ENCODE results near the gene AKIRIN2.
"Not testable (repeated sequence)": the region's sequence is repeated elsewhere in the genome, so short reads cannot be mapped to it uniquely, and the experiment has no call there.

Gene AKIRIN2

GRCh38 chr6:87687893-87688292 is 14.1 kb downstream of the AKIRIN2 start:
- not testable (repeated sequence) for DNase-seq (ENCODE audit: low read depth)

GRCh38 chr6:87687296-87687695 is 14.7 kb downstream of the AKIRIN2 start:
- DNase-seq (ENCODE audit: low read depth) = no peak

- DNase-seq (ENCODE audit: low read depth) = not testable (repeated sequence)
Observed at GRCh38 chr6:87686636-87687205, 15.3 kb downstream of the AKIRIN2 start.

- DNase-seq (ENCODE audit: low read depth) = no peak
Observed at GRCh38 chr6:87684895-87685654, 17.0 kb downstream of the AKIRIN2 start.

- no peak for DNase-seq (ENCODE audit: low read depth)
Observed at GRCh38 chr6:87683890-87684289, 18.1 kb downstream of the AKIRIN2 start.

- DNase-seq (ENCODE audit: low read depth) = no peak
Observed at GRCh38 chr6:87682310-87682709, 19.7 kb downstream of the AKIRIN2 start.

- no peak for DNase-seq (ENCODE audit: low read depth)
Observed at GRCh38 chr6:87675004-87675681, 26.9 kb downstream of the AKIRIN2 start.

GRCh38 chr6:87674290-87674689 is 27.7 kb downstream of the AKIRIN2 start:
- no peak for DNase-seq (ENCODE audit: low read depth)

GRCh38 chr6:87673237-87673636 is 28.8 kb downstream of the AKIRIN2 start:
- DNase-seq (ENCODE audit: low read depth) = no peak

- no peak for DNase-seq (ENCODE audit: low read depth)
Observed at GRCh38 chr6:87672641-87673040, 29.4 kb downstream of the AKIRIN2 start.

- no peak for DNase-seq (ENCODE audit: low read depth)
Observed at GRCh38 chr6:87671555-87672029, 30.4 kb downstream of the AKIRIN2 start.

- DNase-seq (ENCODE audit: low read depth) = no peak
Observed at GRCh38 chr6:87670707-87671106, 31.3 kb downstream of the AKIRIN2 start.

GRCh38 chr6:87669051-87669450 is 33.0 kb downstream of the AKIRIN2 start:
- DNase-seq (ENCODE audit: low read depth) = no peak

- no peak for DNase-seq (ENCODE audit: low read depth)
Observed at GRCh38 chr6:87668013-87668412, 34.0 kb downstream of the AKIRIN2 start.

- no peak for DNase-seq (ENCODE audit: low read depth)
Observed at GRCh38 chr6:87667032-87667431, 35.0 kb downstream of the AKIRIN2 start.

- DNase-seq (ENCODE audit: low read depth) = no peak
Observed at GRCh38 chr6:87664921-87665485, 37.0 kb downstream of the AKIRIN2 start.

GRCh38 chr6:87663434-87663833 is 38.6 kb downstream of the AKIRIN2 start:
- DNase-seq (ENCODE audit: low read depth) = no peak

- no peak for DNase-seq (ENCODE audit: low read depth)
Observed at GRCh38 chr6:87661503-87661902, 40.5 kb downstream of the AKIRIN2 start.

GRCh38 chr6:87661016-87661415 is 41.0 kb downstream of the AKIRIN2 start:
- DNase-seq (ENCODE audit: low read depth) = no peak

GRCh38 chr6:87660226-87660911 is 41.7 kb downstream of the AKIRIN2 start:
- DNase-seq (ENCODE audit: low read depth) = no peak

GRCh38 chr6:87658516-87658915 is 43.5 kb downstream of the AKIRIN2 start:
- DNase-seq (ENCODE audit: low read depth) = no peak

- no peak for DNase-seq (ENCODE audit: low read depth)
Observed at GRCh38 chr6:87656857-87657256, 45.2 kb downstream of the AKIRIN2 start.

Data from stimulated activated CD8-positive, alpha-beta memory T cell treated with anti-CD3 and anti-CD28 coated beads, Interleukin-4, amount 100 ng/mL, for 24 hours (primary cell).